ENCODE data around the gene PREX1.

- no peak for TF ChIP-seq POLR2A (IDR thresholded peaks at IDR 0.05)
- TF ChIP-seq, protein P1, sequence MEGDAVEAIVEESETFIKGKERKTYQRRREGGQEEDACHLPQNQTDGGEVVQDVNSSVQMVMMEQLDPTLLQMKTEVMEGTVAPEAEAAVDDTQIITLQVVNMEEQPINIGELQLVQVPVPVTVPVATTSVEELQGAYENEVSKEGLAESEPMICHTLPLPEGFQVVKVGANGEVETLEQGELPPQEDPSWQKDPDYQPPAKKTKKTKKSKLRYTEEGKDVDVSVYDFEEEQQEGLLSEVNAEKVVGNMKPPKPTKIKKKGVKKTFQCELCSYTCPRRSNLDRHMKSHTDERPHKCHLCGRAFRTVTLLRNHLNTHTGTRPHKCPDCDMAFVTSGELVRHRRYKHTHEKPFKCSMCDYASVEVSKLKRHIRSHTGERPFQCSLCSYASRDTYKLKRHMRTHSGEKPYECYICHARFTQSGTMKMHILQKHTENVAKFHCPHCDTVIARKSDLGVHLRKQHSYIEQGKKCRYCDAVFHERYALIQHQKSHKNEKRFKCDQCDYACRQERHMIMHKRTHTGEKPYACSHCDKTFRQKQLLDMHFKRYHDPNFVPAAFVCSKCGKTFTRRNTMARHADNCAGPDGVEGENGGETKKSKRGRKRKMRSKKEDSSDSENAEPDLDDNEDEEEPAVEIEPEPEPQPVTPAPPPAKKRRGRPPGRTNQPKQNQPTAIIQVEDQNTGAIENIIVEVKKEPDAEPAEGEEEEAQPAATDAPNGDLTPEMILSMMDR (IDR thresholded peaks at IDR 0.05): no peak
Observed at GRCh38 chr20:48819089-48819488, 8.7 kb downstream of the PREX1 start.
